LNCaP clone FGC (cell line): ENCODE measurements around the gene KCNK7.

Experiments
- DNase-seq: peaks from one replicate; pipeline ENCODE4 v3.0.0-alpha.2; 2011; ENCODE audit warnings: low read depth
- H3K4me3 ChIP-seq: 2 replicates; pipeline ENCODE4 v1.5.1; 2011; ENCODE audit warnings: mild to moderate bottlenecking, low read depth, low read length, control low read depth
- CTCF ChIP-seq: IDR thresholded peaks from 2 replicates; pipeline ENCODE4 v1.5.1; 2012; ENCODE audit warnings: mild to moderate bottlenecking; ENCODE audit not compliant: control insufficient read depth, insufficient read depth; ENCODE audit errors: extremely low read depth

KCNK7 gene

GRCh38 chr11:65584723-65585171 lies 10.9 kb downstream of the KCNK7 start:
- DNase-seq = no peak
- no peak overlapping the region for H3K4me3 ChIP-seq
- TF ChIP-seq CTCF = no peak

- TF ChIP-seq CTCF = no peak
- DNase-seq = no peak
- no peak overlapping the region for H3K4me3 ChIP-seq
Measured at GRCh38 chr11:65584106-65584505, 11.5 kb downstream of the KCNK7 start.

GRCh38 chr11:65583589-65583988 lies 12.0 kb downstream of the KCNK7 start:
- no peak overlapping the region for H3K4me3 ChIP-seq
- no peak for DNase-seq
- TF ChIP-seq CTCF = no peak

GRCh38 chr11:65581928-65582327 lies 13.7 kb downstream of the KCNK7 start:
- no peak overlapping the region for H3K4me3 ChIP-seq
- no peak for TF ChIP-seq CTCF
- DNase-seq = no peak

GRCh38 chr11:65580756-65581155 lies 14.8 kb downstream of the KCNK7 start:
- DNase-seq = no peak
- H3K4me3 ChIP-seq = no peak overlapping the region
- TF ChIP-seq CTCF = no peak

GRCh38 chr11:65580031-65580692 lies 15.4 kb downstream of the KCNK7 start:
- no peak for DNase-seq
- no peak for TF ChIP-seq CTCF

GRCh38 chr11:65579291-65579690 lies 16.3 kb downstream of the KCNK7 start:
- DNase-seq = no peak
- TF ChIP-seq CTCF = no peak
- H3K4me3 ChIP-seq = no peak overlapping the region

More at GRCh38 chr11:65580031-65580692, 15.4 kb downstream of the KCNK7 start:
- H3K4me3 ChIP-seq = no peak overlapping the region
